Panc1 (cell line): ENCODE data around the gene HSFX3. TPM values are rescaled to one million over a fixed set of nuclear protein-coding genes. Genes with fewer than 3 reads are reported as not detected.
A peak's percentile ranks its signal among the peaks of the same experiment; 100 is the strongest.

Experiments used
- ATAC-seq: fragments of 200-7000 bp; cut with Tn5 transposase; 2 replicates; pipeline ENCODE4 v1.9.1; 2020; ENCODE audit warnings: mild to moderate bottlenecking, moderate library complexity
- BruUV-seq: library from RNA; stranded (reverse); fragments of 400-500 nt; replicated peaks from 2 replicates; lab custom pipeline; 2021; lab: Mats Ljungman, UMichigan
- CTCF ChIA-PET: fragments of 300-600 bp; sonication (Branson Sonifier 250); formaldehyde crosslinking; loops from one replicate; lab custom pipeline; 2022; ENCODE audit warnings: antibody characterized with exemption; lab: Charles Lee
- POLR2A ChIA-PET: fragments of 300-600 bp; sonication (Branson Sonifier 250); formaldehyde crosslinking; loops from one replicate; lab custom pipeline; 2022; ENCODE audit warnings: antibody characterized with exemption; lab: Charles Lee
- DNase-seq: peaks from one replicate; pipeline ENCODE4 v3.0.0-alpha.2; 2010; ENCODE audit warnings: low read depth, low spot score
- H3K27ac ChIP-seq: 2 replicates; pipeline ENCODE4 v1.5.1; 2011; ENCODE audit warnings: mild to moderate bottlenecking, low read length, inconsistent platforms
- H3K27me3 ChIP-seq: fragments of 200-500 bp; sonication (Bioruptor generic); 2 replicates; pipeline ENCODE4 v1.6.0; 2014; ENCODE audit warnings: low read length, inconsistent platforms; ENCODE audit not compliant: control insufficient read depth, insufficient read depth
- H3K36me3 ChIP-seq: fragments of 200-500 bp; sonication (Bioruptor generic); 2 replicates; pipeline ENCODE4 v1.5.1; 2014; ENCODE audit warnings: inconsistent platforms, mild to moderate bottlenecking, low read length, moderate library complexity; ENCODE audit not compliant: control insufficient read depth, insufficient read depth
- H3K4me1 ChIP-seq: 2 replicates; pipeline ENCODE4 v1.5.1; 2011; ENCODE audit warnings: inconsistent platforms, mild to moderate bottlenecking, low read length, moderate library complexity; ENCODE audit not compliant: control insufficient read depth, insufficient read depth
- H3K4me3 ChIP-seq, 2 experiments: 2 replicates each; pipeline ENCODE4 v1.5.1; 2011 to 2012; ENCODE audit warnings: low read depth in 2 of 2, low read length in 2 of 2, mild to moderate bottlenecking in 2 of 2, inconsistent platforms in 1 of 2, moderate library complexity in 1 of 2
- H3K9me3 ChIP-seq: fragments of 200-500 bp; sonication (Bioruptor generic); 2 replicates; pipeline ENCODE4 v1.5.1; 2014; ENCODE audit warnings: low read depth, mild to moderate bottlenecking, inconsistent platforms, low read length, moderate library complexity; ENCODE audit not compliant: control insufficient read depth, insufficient read depth
- POLR2AphosphoS5 ChIP-seq: IDR thresholded peaks from 2 replicates; pipeline ENCODE4 v1.6.1; 2012; ENCODE audit warnings: mild to moderate bottlenecking, low read depth, low read length, moderate library complexity
- SIN3A ChIP-seq: IDR thresholded peaks from 2 replicates; pipeline ENCODE4 v1.6.1; 2012; ENCODE audit warnings: low read depth, mild to moderate bottlenecking, low read length, moderate library complexity, borderline replicate concordance; ENCODE audit not compliant: insufficient read depth
- TCF7L2 ChIP-seq: IDR thresholded peaks from 2 replicates; pipeline ENCODE4 v1.6.1; 2011; ENCODE audit warnings: mild to moderate bottlenecking, low read depth, low read length, inconsistent platforms
- in situ Hi-C: cut with HindIII; loops from 2 replicates; pipeline ENCODE4 v1.10.0; 2016; ENCODE audit warnings: low sequenced_read_pairs, low pct_unique_long_range_greater_than_20kb
- intact Hi-C: fragments of 100-400 bp; cut with micrococcal nuclease; formaldehyde crosslinking; loops from one replicate; pipeline ENCODE4 v1.10.0; 2022; ENCODE audit not compliant: unreplicated experiment
- total RNA-seq: library from RNA; stranded (reverse); gene quantifications from one replicate; pipeline ENCODE4 v1.2.1, GENCODE V29; 2021; ENCODE audit not compliant: unreplicated experiment
- TF ChIP-seq, protein P1 (sequence below): fragments of 450-650 bp; IDR thresholded peaks from 2 replicates; pipeline ENCODE4 v1.5.1; 2017; ENCODE audit warnings: mild to moderate bottlenecking
- TF ChIP-seq, protein P2 (sequence below), 2 experiments: IDR thresholded peaks; 2 replicates each; pipeline ENCODE4 v1.6.1; 2011 to 2012; ENCODE audit warnings: low read depth in 2 of 2, control low read depth in 1 of 2, low read length in 1 of 2, mild to moderate bottlenecking in 1 of 2, moderate library complexity in 1 of 2; ENCODE audit not compliant: insufficient read depth in 1 of 2

Gene HSFX3
- total RNA-seq, 1 experiment from 2014 or later, result not detected

- no peaks in the 10 kb centered on the region for H3K36me3 ChIP-seq
- intact Hi-C loops (no loop called here), in situ Hi-C loops (no loop called here)
- POLR2A ChIA-PET, result no interaction called here
- peak within 1 kb of the TSS; percentile 90 to 97 for H3K4me3 ChIP-seq
- CTCF ChIA-PET, result interaction anchor here (0.6 kb wide), 2 partner anchors 29 to 397 kb away, joined by 3 read pairs; partner anchors contain the start of gene EOLA2
- BruUV-seq, result no TSS peak
- TF ChIP-seq POLR2AphosphoS5, result peak; percentile 50
- TF ChIP-seq, protein P1, sequence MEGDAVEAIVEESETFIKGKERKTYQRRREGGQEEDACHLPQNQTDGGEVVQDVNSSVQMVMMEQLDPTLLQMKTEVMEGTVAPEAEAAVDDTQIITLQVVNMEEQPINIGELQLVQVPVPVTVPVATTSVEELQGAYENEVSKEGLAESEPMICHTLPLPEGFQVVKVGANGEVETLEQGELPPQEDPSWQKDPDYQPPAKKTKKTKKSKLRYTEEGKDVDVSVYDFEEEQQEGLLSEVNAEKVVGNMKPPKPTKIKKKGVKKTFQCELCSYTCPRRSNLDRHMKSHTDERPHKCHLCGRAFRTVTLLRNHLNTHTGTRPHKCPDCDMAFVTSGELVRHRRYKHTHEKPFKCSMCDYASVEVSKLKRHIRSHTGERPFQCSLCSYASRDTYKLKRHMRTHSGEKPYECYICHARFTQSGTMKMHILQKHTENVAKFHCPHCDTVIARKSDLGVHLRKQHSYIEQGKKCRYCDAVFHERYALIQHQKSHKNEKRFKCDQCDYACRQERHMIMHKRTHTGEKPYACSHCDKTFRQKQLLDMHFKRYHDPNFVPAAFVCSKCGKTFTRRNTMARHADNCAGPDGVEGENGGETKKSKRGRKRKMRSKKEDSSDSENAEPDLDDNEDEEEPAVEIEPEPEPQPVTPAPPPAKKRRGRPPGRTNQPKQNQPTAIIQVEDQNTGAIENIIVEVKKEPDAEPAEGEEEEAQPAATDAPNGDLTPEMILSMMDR, result no peak
- no peak for TF ChIP-seq TCF7L2
- TF ChIP-seq SIN3A, result 0 out of 2 replicates have a peak, but pooled peaks have one; percentile 82
- DNase-seq (peak; percentile 93), ATAC-seq (peak; percentile 91)
- peaks cover 5% of the 10 kb centered on the region for H3K4me1 ChIP-seq
- peak within 1 kb of the TSS; percentile 94 for H3K27ac ChIP-seq
- H3K9me3 ChIP-seq, result no peaks in the 10 kb centered on the region
- H3K27me3 ChIP-seq, result no peaks in the 10 kb centered on the region
These were observed 8.9 kb downstream of the HSFX3 start, which contains the start of gene EOLA1 for GRCh38 chrX:149540621-149541520. Gene EOLA1 (plus strand): TSS chrX:149541012. CDS start chrX:149545631, 4,619 bp downstream.

DNA sequence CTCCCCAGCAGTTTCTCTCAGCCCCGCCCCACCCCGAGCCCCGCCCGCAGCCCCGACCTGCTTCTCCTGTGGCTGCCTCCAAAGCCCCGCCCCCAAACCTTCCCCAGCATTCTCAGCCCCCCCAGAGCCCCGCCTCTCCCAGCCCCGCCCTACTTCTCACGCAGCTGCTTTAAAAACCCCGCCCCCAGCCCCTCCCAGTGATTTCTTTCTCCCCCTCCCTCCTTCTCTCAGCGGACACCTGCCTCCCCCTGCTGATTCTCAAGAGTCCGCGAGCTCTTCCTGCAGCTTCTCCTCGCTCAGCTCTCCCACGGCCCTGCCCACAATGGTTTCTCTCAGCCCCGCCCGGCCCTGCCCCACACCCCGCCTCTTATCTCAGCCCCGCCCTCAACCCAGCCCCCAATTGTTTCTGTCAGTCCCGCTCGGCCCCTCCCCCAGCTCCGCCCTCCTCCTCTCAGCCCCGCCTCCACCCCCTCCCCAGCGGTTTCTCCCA, 9.5 kb downstream of the HSFX3 start:
- no peak for DNase-seq
- TF ChIP-seq TCF7L2, result no peak
- no peak for TF ChIP-seq SIN3A
- TF ChIP-seq POLR2AphosphoS5, result no peak
- TF ChIP-seq, protein P2, sequence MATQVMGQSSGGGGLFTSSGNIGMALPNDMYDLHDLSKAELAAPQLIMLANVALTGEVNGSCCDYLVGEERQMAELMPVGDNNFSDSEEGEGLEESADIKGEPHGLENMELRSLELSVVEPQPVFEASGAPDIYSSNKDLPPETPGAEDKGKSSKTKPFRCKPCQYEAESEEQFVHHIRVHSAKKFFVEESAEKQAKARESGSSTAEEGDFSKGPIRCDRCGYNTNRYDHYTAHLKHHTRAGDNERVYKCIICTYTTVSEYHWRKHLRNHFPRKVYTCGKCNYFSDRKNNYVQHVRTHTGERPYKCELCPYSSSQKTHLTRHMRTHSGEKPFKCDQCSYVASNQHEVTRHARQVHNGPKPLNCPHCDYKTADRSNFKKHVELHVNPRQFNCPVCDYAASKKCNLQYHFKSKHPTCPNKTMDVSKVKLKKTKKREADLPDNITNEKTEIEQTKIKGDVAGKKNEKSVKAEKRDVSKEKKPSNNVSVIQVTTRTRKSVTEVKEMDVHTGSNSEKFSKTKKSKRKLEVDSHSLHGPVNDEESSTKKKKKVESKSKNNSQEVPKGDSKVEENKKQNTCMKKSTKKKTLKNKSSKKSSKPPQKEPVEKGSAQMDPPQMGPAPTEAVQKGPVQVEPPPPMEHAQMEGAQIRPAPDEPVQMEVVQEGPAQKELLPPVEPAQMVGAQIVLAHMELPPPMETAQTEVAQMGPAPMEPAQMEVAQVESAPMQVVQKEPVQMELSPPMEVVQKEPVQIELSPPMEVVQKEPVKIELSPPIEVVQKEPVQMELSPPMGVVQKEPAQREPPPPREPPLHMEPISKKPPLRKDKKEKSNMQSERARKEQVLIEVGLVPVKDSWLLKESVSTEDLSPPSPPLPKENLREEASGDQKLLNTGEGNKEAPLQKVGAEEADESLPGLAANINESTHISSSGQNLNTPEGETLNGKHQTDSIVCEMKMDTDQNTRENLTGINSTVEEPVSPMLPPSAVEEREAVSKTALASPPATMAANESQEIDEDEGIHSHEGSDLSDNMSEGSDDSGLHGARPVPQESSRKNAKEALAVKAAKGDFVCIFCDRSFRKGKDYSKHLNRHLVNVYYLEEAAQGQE (IDR thresholded peaks at IDR 0.05; ENCODE audit: insufficient read depth in 1 of 2, low read depth in 2 of 2, low read length in 1 of 2), result no peak
- TF ChIP-seq, protein P1, result no peak
- in situ Hi-C loops, result no loop called here
- Histone ChIP-seq H3K4me3 (peak overlapping the region; percentile 90 to 97), H3K36me3 (no peaks in the 10 kb centered on the region), H3K27ac (peak overlapping the region; percentile 94), H3K27me3 (no peaks in the 10 kb centered on the region), H3K4me1 (peaks cover 5% of the 10 kb centered on the region), H3K9me3 (no peaks in the 10 kb centered on the region)
- peak; percentile 64 for ATAC-seq
- ChIA-PET CTCF (interaction anchor here (0.6 kb wide), 1 partner anchor 28 kb away, joined by 3 read pairs; no protein-coding TSS in a partner anchor), POLR2A (interaction anchor here (0.9 kb wide), 1 partner anchor 44 kb away, joined by 8 read pairs; no protein-coding TSS in a partner anchor)
- intact Hi-C loops, result no loop called here
- BruUV-seq, result no TSS peak
